Esophagus (tissue), 2 donors: ENCODE results near the gene ZNF91. TPM values are rescaled to one million over a fixed set of nuclear protein-coding genes. Genes with fewer than 3 reads are reported as not detected.
"Not testable (repeated sequence)": the region's sequence is repeated elsewhere in the genome, so short reads cannot be mapped to it uniquely, and the experiment has no call there.

Experiments
- H3K27ac ChIP-seq, 2 donors: one replicate each; pipeline ENCODE4 v1.5.1; 2013; ENCODE audit warnings: low read depth in 2 of 2, mild to moderate bottlenecking in 2 of 2, inconsistent platforms in 1 of 2, low read length in 1 of 2, moderate library complexity in 1 of 2
- H3K27me3 ChIP-seq, 2 donors: one replicate each; pipeline ENCODE4 v1.6.1; 2013; ENCODE audit warnings: low read length in 2 of 2, control low read depth in 1 of 2, mild to moderate bottlenecking in 1 of 2; ENCODE audit not compliant: insufficient read depth in 2 of 2, control insufficient read depth in 1 of 2
- H3K36me3 ChIP-seq, 2 donors: one replicate each; pipeline ENCODE4 v1.6.1; 2013; ENCODE audit warnings: low read length in 1 of 2; ENCODE audit not compliant: control insufficient read depth in 2 of 2, insufficient read depth in 2 of 2
- H3K4me1 ChIP-seq, 2 donors: one replicate each; pipeline ENCODE4 v1.6.1; 2013; ENCODE audit warnings: low read length in 1 of 2; ENCODE audit not compliant: control insufficient read depth in 2 of 2, insufficient read depth in 2 of 2
- H3K4me3 ChIP-seq, 2 donors: one replicate each; pipeline ENCODE4 v1.5.1; 2013; ENCODE audit warnings: low read length in 2 of 2, mild to moderate bottlenecking in 2 of 2, low read depth in 1 of 2, moderate library complexity in 1 of 2
- H3K9me3 ChIP-seq, 2 donors: one replicate each; pipeline ENCODE4 v1.6.1; 2013; ENCODE audit warnings: mild to moderate bottlenecking in 2 of 2, low read depth in 1 of 2, low read length in 1 of 2, moderate library complexity in 1 of 2; ENCODE audit not compliant: control insufficient read depth in 2 of 2, insufficient read depth in 1 of 2
- WGBS, 2 donors: extraction: QIAGEN DNeasy Blood & Tissue Kit; methylation state at CpG; one replicate each; pipeline ENCODE4 v1.1.7; 2013; 5-methylcytosine and 5-hydroxymethylcytosine counted together
- polyA plus RNA-seq, 2 donors: library from polyadenylated mRNA; stranded (reverse); fragments of 200-250 nt; gene quantifications; one replicate each; pipeline ENCODE4 v1.2.3, GENCODE V29; 2013
- donor health status: healthy with polysubstance abuse.
- donor health status: Bipolar disorder and iron deficiency.

Gene ZNF91
- 10 to 100 TPM in 1 of 2 donors, 1 to 10 TPM in 1; 6.0 to 11.9 TPM for polyA plus RNA-seq

GRCh38 chr19:23395041-23395721 lies at the start of gene ZNF91:
TSS of gene ZNF91 (minus strand) at chr19:23395471. CDS start at chr19:23395354, 117 bp downstream.
- no peaks in the 10 kb centered on the region for H3K9me3 ChIP-seq
- peaks cover 0 to 2% of the 10 kb centered on the region in 2 donors for H3K4me1 ChIP-seq
- peak within 1 kb of the TSS; percentile 91 to 96 for H3K4me3 ChIP-seq
- H3K27ac ChIP-seq = peak within 1 kb of the TSS; percentile 98 to 100
- H3K27me3 ChIP-seq = no peaks in the 10 kb centered on the region
- H3K36me3 ChIP-seq = no peaks in the 10 kb centered on the region
- 0% methylated on average over 32 of the region's 32 CpGs for WGBS, 2 donors

- peaks cover 0 to 4% of the 10 kb centered on the region in 2 donors for H3K9me3 ChIP-seq
- H3K4me3 ChIP-seq = no peak overlapping the region
- H3K36me3 ChIP-seq = no peaks in the 10 kb centered on the region
- WGBS, 2 donors = 65 to 66% methylated on average over 9 of the region's 9 CpGs
- H3K27me3 ChIP-seq = no peaks in the 10 kb centered on the region
- H3K27ac ChIP-seq = no peak overlapping the region
- no peaks in the 10 kb centered on the region for H3K4me1 ChIP-seq
Measured at GRCh38 chr19:23440791-23441190, 45.5 kb upstream of the ZNF91 start.

GRCh38 chr19:23440207-23440606 lies 44.9 kb upstream of the ZNF91 start:
- Histone ChIP-seq H3K27ac (no peak overlapping the region), H3K4me3 (no peak overlapping the region), H3K27me3 (no peaks in the 10 kb centered on the region), H3K4me1 (no peaks in the 10 kb centered on the region), H3K36me3 (no peaks in the 10 kb centered on the region), H3K9me3 (peaks cover 0 to 4% of the 10 kb centered on the region in 2 donors)
- 85 to 86% methylated on average over 9 of the region's 9 CpGs for WGBS, 2 donors

GRCh38 chr19:23439623-23440022 lies 44.4 kb upstream of the ZNF91 start:
- Histone ChIP-seq H3K27me3 (no peaks in the 10 kb centered on the region), H3K4me1 (no peaks in the 10 kb centered on the region), H3K36me3 (no peaks in the 10 kb centered on the region), H3K27ac (no peak overlapping the region), H3K9me3 (peaks cover 0 to 4% of the 10 kb centered on the region in 2 donors), H3K4me3 (no peak overlapping the region)
- WGBS, 2 donors = 93% methylated on average over 8 of the region's 8 CpGs

- peaks cover 0 to 4% of the 10 kb centered on the region in 2 donors for H3K9me3 ChIP-seq
- H3K27ac ChIP-seq = no peak overlapping the region
- no peak overlapping the region for H3K4me3 ChIP-seq
- no peaks in the 10 kb centered on the region for H3K27me3 ChIP-seq
- 70 to 72% methylated on average over 4 of the region's 4 CpGs for WGBS, 2 donors
- H3K4me1 ChIP-seq = no peaks in the 10 kb centered on the region
- no peaks in the 10 kb centered on the region for H3K36me3 ChIP-seq
Measured at GRCh38 chr19:23437901-23438300, 42.6 kb upstream of the ZNF91 start.

- WGBS, 2 donors = 82 to 88% methylated on average over 4 of the region's 4 CpGs
- H3K27ac ChIP-seq = no peak overlapping the region
- no peak overlapping the region for H3K4me3 ChIP-seq
- H3K36me3 ChIP-seq = no peaks in the 10 kb centered on the region
- H3K27me3 ChIP-seq = no peaks in the 10 kb centered on the region
- H3K4me1 ChIP-seq = no peaks in the 10 kb centered on the region
- peaks cover 0 to 4% of the 10 kb centered on the region in 2 donors for H3K9me3 ChIP-seq
Measured at GRCh38 chr19:23436944-23437343, 41.7 kb upstream of the ZNF91 start.

- peaks cover 0 to 4% of the 10 kb centered on the region in 2 donors for H3K9me3 ChIP-seq
- 80 to 84% methylated on average over 4 of the region's 4 CpGs for WGBS, 2 donors
- H3K27me3 ChIP-seq = no peaks in the 10 kb centered on the region
- H3K4me3 ChIP-seq = no peak overlapping the region
- no peaks in the 10 kb centered on the region for H3K36me3 ChIP-seq
- no peaks in the 10 kb centered on the region for H3K4me1 ChIP-seq
- H3K27ac ChIP-seq = no peak overlapping the region
Measured at GRCh38 chr19:23436318-23436717, 41.0 kb upstream of the ZNF91 start.

GRCh38 chr19:23420824-23421223 lies 25.6 kb upstream of the ZNF91 start:
- Histone ChIP-seq H3K4me1 (peaks cover 0 to under 1% of the 10 kb centered on the region in 2 donors), H3K27me3 (no peaks in the 10 kb centered on the region), H3K9me3 (peaks cover 0 to 3% of the 10 kb centered on the region in 2 donors), H3K27ac (no peak overlapping the region), H3K4me3 (no peak overlapping the region), H3K36me3 (no peaks in the 10 kb centered on the region)
- WGBS, 2 donors = 52 to 55% methylated on average over 4 to 5 of the region's 5 CpGs

GRCh38 chr19:23419261-23419660 lies 24.0 kb upstream of the ZNF91 start:
- WGBS, 2 donors = 90 to 96% methylated on average over 25 to 38 of the region's 38 CpGs

More at GRCh38 chr19:23419261-23419660, 24.0 kb upstream of the ZNF91 start:
- H3K4me3 ChIP-seq, H3K27ac ChIP-seq, H3K4me1 ChIP-seq, H3K27me3 ChIP-seq, H3K9me3 ChIP-seq, H3K36me3 ChIP-seq: not testable (repeated sequence)
